NCI-H1105 treated with DMSO at 0.1 percent for 48 hours (cell line): Measurements from ENCODE around the gene RESP18.
"Not testable (repeated sequence)": the region's sequence is repeated elsewhere in the genome, so short reads cannot be mapped to it uniquely, and the experiment has no call there.

Experiments used
- DNase-seq: peaks from one replicate; lab custom pipeline; 2025; lab: John Stamatoyannopoulos, UW

The RESP18 gene

DNA sequence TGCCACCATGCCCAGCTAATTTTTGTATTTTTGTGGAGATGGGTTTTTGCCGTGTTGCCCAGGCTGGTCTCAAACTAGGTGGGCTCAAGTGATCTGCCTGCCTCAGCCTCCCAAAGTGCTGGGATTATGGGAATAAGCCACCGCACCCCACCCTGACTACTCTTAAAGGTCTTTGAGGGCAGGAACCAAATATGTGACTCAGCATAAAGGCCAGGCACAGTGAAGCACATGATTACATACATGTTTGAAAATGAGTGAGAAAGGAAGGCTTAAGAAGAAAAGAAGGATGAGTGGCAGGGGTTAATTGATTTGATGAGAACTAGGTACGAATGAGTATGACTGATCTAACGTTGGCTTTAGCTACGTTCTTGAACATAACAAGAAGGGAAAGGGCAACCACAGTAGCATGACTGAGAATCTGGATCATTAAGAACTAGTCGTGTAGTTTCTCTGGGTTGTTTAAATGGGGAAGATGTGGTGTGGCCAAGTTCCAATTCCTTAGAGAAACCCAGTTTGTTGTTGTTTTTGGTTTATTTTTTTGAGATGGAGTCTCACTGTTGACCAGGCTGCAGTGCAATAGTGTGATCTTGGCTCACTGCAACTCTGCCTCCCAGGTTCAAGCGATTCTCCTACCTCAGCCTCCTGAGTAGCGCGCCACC is 6.8 kb downstream of the RESP18 start:
- no peak for DNase-seq

DNA sequence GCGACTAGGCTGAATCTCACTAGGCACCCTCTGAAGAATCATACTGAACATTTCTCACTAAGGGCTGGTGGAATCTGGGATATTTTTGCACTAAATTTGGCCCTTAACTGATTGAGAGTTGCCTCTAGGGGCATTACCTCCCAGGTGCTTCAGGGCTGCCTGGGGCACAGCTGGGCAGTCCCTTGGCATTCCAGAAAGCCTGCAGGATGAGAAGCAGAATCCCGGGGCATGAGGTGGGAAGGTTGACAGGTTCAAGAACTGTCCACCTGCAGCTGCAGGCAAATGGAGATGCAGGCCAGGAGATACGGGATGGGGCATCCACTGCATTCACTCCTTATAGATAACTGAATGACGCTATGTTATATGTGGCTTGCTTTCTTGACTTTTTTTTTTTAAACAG is 7.4 kb downstream of the RESP18 start:
- DNase-seq: no peak

DNA sequence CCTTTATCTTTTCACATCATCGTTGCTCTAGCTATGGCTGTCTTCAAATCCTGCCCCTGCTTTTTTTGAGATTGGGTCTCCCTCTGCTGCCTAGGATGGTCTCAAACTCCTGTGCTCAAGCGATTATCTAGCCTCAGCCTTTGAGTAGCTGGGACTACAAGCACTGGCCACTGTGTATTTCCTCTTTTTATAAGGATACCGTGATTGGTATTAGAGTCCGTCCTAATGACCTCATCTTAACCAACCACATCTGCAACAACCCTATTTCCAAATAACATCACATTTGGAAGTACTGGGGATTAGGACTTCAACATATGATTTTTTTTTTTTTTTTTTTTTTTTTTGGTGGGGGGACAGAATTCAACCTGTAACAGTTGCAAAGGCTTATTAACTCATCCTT is 9.1 kb downstream of the RESP18 start:
- DNase-seq: no peak

DNA sequence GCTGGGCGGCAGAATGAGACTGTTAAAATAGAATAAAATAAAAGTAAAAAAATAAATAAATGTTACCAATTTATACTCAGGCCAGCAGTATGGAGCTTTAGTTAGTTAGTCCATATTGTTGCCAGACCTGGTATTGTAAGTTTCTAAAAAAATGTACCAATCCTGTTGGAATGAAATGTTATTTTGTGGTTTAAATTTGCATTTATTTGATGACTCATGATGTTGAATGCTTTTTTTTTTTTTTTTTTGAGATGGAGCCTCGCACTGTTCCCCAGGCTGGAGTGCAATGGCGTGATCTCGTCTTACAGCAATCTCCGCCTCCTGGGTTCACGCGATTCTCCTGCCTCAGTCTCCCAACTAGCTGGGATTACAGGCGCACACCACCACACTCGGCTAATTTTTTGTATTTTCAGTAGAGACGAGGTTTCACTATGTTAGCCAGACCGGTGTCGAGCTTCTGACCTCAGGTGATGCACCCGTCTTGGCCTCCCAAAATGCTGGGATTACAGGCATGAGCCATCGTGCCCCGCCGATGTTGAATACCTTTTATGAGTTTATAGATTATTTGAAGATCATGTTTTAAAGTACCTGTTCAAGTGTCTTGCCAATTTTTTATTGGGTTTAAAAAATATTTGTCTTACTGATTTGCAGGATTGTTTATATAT is 17.6 kb downstream of the RESP18 start:
- no peak for DNase-seq

DNA sequence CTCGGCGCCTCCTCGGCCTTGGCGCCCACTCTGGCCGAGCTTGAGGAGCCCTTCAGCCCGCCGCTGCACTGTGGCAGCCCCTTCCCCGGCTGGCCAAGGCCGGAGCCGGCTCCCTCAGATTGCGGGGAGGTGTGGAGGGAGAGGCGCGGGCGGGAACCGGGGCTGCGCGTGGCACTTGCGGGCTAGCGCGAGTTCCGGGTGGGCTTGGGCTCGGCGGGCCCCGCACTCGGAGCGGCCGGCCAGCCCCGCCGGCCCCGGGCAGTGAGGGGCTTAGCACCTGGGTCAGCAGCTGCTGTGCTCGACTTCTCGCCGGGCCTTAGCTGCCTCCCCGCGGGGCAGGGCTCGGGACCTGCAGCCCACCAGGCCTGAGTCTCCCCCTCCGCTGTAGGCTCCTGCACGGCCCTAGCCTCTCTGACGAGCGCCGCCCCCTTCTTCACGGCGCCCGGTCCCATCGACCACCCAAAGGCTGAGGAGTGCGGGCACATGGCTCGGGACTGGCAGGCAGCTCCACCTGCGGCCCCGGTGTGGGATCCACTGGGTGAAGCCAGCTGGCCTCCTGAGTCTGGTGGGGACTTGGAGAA is 19.8 kb downstream of the RESP18 start:
- DNase-seq: not testable (repeated sequence)

DNA sequence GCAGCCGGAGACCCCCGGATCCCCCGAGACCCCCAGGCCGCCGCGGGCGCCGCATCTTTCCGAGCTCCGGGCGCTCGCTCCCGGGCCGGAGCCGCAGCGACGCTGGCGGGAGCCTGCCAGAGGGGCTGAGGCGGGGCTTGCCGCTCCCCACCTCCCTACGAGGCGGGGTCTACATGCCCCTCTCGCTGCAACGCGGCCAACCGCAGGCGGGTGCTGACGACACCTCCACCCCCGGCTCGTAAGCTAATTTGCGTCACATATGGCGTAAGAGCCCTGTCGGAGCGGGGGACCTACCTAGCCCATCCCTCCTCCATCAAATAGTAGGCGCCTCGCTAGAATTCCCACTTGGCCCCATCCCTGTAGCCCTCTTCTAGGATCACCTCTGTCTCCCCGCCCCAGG is 23.3 kb downstream of the RESP18 start, which contains the start of gene PTPRN:
TSS of gene PTPRN (minus strand) at position 124 of the 400 bp plus-strand sequence. CDS start at position 55, 69 bp downstream.
- peak; percentile 75 for DNase-seq

DNA sequence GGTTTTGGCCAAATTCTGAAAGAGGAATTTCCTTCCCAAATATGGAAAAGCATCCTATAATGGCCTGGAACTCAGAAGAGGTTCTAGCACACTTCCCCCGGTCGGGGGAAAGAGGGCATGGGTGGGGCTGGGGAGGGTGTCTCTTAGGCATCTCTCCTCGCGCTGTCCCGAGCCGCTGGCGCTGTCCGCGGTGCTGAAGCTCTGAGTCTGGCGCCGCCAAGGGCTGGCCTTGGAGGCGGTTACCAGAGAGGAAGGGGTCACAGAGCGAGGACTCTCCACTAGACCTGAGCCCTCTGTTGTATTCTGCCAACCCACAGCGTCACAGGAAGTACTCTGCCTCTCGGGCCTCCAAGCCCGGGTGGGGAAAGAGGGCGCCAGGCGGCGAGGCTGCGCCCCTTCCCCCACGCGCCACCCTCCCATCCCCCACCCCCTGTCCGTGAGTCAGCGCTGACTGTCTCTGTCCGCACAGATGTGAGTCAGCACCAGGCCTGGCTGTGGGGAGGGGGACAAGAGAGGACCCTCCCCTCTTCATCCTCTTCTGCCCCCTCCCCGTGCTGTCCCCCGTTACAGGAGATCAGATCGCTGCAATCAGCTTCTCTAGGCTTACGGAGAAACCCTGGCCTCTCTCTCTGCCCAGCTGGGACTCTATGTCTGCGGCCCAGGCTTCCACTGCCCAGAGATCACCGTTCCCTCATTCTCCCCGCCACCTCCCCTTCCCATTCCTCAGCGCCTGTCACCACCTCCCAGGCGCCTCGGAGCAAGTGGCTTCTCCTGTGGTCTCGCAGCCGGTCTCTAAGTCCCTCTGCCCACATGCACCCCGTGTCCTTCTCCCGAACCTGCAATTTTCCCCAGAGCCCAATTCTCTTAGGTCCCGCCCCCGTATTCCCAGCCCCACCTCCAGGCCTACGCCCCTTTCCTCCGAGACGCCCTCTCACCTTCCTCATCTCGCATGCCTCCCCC is 24.1 kb downstream of the RESP18 start:
- peak; percentile 35 for DNase-seq

DNA sequence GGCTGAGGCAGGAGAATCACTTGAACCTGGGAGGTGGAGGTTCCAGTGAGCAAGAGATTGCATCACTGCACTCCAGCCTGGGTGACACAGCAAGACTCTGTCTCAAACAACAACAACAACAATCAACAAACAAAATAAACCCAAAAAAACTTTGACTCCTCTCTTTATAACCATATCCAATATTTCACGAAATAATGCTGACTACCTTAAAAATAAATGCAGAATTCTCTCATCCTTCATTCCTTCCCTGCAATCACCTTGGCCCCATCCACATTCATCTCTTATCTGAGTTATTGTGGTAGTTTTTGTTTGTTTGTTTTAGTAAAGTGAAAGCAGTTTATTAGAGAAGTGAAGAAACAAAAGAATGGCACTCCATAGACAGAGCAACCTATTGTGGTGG is 26.5 kb downstream of the RESP18 start:
- DNase-seq: no peak

DNA sequence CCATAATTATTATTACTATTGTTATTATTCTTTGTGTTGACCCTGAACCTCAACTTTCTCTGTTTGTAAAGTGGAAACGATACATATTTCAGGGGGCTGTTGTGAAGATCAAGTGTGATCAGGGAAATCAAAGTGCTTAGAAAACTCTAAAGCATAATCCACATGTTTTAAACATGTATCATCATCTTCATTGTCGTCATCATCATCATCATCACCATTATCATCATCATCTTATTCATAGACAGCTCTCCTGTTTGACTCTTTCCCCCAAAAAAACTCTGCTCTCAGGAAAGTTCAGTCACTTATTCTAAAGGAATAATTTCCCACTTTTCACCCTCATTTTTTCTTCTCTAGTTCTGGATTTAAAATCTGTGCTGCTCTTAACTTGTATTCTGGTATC is 28.3 kb downstream of the RESP18 start:
- DNase-seq: no peak

DNA sequence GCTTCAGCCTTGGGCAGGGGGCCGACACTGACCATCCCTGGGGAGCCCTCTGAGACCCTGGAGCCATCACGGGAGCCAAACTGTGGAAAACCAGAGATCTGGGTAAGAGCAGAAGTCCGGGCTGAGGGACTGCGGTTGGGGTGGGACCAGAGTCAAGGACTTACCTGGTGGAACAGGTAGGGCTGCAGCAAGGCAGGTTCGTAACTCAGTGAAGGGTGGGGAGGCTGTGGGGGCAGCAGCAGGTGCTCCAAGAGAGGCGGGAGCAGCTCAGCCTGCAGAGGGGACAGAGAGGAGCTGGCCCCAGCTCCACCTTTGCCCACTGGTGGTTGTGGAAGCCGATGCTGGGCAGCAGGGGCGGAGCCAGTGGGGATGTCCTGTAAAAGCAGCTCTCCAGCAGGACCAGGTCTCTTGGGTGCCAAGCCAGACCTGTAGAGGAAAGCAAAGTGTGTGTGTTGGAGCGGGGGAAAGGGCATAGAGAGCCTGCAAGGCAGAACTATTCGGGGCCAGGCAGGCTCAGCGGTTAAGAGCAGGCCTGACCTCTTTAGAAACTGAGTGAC is 30.1 kb downstream of the RESP18 start:
- DNase-seq: no peak

DNA sequence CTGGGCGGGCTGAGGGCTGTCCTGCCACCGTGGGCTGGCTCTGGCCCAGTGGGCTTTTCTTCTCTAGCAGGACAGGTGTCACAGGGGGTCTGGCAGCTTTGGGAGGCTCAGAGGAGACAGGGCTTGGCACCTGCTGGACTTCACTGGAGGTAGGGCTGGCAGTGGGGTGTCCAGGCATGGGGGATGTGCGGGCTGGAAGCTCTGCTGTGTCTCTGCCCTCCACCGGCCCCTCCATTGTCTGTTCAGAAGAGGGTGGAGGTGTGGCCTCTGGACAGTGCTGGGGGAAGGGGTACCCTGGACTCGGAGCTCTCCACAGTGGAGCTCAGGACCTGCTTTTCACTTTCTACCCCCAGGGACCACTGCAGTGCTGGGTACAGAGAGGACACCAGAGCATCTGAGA is 32.5 kb downstream of the RESP18 start:
- DNase-seq: no peak

DNA sequence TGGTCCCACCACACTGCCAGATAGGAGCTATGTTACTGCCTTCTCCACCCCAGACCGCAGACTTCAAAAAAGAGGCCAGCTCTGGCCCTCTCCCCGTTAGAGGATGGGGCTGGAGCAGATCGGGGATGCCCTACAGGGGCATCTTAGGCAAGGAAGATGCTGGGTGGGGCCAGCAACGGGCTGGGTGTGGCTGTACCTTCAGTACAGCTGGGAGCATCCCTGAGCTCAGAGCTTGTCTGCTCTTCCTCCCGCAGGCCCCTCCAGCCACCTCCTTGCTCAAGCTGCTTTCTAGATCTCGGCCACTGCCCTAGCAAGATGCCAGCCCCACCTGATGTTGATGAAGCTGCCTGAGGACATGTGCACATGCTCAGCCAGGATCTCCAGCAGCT is 33.2 kb downstream of the RESP18 start:
- no peak for DNase-seq

DNA sequence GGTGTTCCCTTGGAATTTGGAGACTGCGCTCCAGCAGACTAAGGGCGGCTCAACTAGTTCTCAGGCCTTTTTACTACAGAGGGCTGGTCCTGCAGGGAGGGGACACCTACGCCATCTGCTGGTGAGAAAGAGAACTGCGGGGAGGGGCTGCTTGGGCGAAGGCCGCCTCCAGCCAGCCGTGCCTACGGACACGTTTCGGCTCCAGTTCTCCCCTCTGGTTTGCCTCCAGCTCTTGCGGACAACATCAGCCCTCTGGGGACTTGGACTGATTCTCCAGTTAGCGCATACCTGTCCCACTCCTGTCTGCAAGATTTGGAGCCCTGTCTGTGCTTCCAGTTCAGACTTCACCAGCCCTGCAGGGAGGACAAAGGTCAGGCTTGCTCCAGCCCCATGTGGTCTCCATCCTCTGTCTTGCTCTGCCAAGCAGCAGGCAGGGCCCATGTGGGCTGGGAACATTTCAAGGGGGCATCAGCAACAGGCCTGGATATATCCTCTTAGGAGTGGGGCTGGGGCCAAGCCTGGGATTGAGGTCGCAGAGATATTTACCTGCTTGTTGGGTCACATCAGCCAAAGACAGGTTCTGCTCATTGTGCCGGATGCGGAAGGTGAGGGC is 33.7 kb downstream of the RESP18 start:
- peak; percentile 31 for DNase-seq

DNA sequence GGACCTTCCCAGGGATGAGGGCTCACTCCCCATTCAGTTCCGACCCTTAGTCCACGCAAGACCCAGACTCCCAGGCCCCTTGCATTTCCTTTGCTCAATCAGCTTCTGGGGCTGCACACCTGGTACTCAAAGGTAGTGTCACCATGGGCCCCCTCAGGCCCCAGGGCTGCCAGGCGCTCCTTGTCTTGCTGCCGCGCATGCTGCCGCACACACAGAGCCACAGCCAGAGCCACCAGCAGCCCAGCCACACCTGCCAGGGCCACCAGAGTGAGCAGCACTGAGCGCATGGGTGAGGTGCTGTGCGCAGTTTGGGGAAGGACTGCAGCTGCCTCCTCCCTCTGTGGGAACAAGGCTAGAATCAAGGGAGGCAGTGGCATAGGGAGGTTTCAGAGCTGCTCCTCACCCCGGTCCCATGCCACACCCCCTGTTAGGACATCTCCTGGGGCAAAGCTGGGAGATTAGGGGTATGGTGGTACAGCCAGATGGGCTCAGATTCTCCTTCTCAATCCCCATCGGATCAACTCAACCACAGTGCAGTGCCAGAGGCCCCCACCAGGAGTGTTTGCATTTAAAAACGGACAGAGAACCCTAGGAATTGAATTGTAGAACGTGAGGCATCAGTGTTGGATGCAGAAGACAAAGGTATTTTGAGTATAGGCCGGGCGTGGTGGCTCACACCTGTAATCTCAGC is 34.6 kb downstream of the RESP18 start:
- DNase-seq: no peak

DNA sequence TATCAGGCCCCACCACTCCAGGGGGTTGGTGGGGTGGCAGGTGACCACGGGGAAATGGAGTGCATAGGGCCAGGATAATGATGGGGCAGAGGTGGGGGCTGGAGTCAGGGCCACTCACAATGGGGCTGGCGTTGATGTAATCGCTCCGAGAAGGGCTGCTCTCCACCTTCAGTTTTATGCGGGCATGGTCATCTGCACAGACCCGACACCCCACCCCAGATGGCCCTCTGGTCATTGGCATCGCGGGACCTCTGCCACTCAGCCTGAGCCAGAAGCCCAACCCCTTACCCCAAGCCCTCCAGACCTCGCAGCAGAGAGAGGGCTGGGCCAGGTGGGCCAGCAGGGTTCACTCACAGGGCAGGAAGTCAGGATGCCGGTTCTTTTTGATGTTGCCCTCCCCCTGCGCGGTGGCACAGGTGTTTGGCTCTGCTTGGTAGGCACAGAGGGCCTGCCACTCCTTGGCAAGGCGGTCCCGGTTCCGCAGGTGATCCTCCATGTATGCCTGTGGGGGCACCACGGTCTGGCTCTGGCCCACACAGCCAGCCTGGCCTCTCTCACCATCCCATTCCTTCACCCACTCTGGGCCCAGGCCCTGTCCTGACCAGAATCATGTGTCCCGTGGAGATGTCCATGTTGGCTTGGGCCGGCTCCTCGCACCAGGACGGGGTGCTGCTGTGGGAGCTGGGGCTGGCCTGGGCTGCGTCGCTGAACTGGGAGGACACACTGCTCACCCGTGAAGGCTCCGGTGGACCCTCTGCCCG is 35.7 kb downstream of the RESP18 start:
- DNase-seq: no peak

DNA sequence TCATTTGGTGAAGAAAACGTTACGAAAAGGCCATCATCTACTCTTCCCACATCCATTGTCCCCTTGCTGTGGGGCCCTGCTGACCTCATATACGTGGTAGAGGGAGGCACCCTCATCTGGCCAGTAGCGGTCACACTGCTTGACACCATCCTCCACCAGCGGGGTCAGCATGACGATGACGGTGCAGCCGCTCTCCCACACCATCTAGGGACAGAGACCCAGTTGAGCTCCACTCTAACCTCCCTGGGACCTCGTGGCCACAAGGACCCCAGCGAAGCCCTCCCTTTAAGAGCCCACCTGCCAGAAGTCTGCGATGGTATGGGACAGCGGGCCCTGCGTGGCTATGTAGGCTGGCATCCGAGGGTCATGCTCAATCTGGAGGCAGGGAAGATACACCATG is 36.4 kb downstream of the RESP18 start:
- DNase-seq: no peak

DNA sequence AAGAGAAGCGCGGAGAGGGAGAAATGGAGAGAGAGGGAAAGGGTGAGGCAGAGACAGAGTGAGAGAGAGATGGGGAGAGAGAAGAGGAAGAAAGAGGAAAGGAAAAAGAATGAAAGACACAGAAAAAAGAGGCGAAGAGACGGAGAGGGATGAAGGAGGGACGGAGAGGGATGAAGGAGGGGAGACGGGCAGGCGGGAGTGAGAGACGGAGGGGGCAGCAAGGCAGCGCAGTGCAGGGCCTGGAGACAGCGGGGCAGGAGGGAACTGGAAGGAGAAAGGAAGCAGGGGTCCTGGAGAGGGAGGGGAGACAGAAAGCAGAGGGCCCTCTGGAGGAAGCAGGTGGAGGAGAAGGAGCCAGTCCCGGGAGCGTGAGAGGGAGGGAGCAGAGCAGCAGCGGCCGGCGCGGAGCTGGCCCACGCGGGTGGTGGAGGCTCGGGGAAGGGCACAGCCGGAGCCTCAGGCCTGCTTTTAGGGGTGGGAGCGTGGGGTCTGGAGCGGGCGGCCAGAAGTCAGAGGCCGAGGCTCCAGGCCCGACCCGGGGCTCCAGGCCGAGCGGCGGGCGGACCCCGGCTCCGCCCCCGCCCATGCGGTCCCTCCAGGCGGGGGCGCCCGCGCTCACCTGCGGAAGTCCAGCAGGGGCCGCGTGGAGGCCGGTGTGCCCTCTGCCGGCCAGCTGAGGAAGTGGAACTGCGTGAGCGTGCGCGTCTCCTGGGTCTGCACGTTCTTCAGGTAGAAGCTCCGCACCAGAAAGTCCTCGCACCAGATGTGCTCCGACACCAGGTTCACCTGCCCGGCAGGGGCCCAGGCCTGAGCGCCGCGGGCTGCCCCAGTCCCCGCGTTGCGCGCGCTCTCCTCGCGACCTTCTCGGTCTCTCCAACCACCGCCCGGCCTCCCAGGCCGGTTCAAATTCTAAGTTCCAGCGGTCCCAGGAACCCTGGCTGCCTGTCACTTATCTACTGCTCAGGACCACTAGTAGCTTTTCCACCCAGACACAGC is 37.9 kb downstream of the RESP18 start:
- no peak for DNase-seq

DNA sequence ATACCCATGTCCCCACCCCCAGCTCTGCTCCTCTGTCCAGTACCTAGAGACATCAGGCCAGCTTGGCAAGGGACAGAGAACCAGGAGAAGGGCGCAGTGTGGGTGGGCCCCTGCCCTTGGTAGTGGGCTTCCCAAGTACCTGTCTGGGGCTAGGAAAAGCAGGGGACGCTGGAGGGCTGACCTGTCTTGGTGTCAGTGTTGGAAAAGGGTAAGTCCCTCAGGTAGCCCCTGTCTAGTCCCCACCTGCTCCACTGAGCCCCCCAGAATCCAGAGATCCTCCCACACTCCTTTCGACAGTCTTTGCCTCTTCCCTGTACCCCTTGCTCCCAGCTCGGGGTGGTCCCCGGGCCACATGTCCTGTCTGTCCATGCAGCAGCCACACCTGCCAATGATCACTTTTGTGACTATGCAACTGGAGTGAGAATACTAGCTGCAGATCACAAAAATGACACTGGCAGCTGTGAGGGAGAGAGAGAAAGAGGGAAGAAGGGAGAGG is 38.8 kb downstream of the RESP18 start:
- no peak for DNase-seq

DNA sequence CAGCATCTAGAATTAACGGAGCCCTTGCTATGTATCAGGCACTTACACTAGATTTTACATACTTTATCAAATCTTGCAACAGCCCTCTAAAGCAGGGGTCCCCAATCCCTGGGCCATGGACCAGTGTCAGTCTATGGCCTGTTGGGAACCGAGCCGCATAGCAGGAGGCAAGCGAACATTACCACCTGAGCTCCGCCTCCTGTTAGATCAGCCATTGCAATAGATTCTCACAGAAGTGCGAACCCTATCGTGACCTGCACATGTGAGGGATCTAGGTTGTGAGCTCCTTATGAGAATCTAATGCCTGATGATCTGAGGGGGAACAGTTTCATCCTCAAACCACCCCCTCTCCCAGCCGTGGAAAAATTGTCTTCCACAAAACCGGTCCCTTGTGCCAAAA is 39.9 kb downstream of the RESP18 start:
- no peak for DNase-seq
